OCI-LY1 (cell line): ENCODE results near the gene TMEM45B.

Source experiments
- EZH2 ChIP-seq: fragments of 200-600 bp; sonication (generic), shearing (Covaris generic); IDR thresholded peaks from 2 replicates; pipeline ENCODE4 v1.8.0; 2017; ENCODE audit warnings: borderline replicate concordance, mixed run types, mild to moderate bottlenecking, antibody characterized with exemption, low read length, moderate library complexity, mixed read lengths
- TF ChIP-seq, protein P1 (sequence below): fragments of 200-600 bp; sonication (generic), shearing (Covaris generic); IDR thresholded peaks from 2 replicates; pipeline ENCODE4 v1.5.1; 2017; ENCODE audit warnings: mild to moderate bottlenecking, antibody characterized with exemption, low read length, moderate library complexity, mixed read lengths

DNA sequence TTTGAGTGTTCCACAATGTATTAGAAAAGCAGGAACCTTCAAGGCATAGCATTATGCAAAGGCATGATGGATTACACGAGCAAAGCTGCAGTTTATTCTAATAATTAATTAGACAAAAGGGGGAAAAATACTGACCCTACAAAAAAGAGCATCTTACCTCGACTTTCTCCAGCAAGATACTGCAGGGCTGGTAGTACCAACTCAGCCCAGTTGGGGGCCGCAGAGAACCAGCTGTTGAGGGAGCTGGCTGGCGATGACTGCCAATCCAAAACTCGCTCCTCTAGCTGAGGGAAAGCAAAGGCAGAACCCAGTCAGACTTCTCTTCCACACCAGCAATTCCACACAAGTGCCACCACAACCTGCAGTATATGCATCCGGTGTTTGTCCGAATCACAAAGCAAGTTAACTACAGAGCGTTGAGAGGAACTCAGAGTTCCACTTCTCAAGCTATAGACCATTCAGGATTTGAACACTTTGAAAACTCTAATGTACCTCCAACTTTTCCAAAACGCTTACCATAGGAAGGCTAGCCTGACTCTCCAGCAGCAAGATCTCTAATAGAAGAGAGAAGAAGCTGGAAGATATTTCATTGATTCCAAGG, 66.0 kb downstream of the TMEM45B start:
- TF ChIP-seq, protein P1, sequence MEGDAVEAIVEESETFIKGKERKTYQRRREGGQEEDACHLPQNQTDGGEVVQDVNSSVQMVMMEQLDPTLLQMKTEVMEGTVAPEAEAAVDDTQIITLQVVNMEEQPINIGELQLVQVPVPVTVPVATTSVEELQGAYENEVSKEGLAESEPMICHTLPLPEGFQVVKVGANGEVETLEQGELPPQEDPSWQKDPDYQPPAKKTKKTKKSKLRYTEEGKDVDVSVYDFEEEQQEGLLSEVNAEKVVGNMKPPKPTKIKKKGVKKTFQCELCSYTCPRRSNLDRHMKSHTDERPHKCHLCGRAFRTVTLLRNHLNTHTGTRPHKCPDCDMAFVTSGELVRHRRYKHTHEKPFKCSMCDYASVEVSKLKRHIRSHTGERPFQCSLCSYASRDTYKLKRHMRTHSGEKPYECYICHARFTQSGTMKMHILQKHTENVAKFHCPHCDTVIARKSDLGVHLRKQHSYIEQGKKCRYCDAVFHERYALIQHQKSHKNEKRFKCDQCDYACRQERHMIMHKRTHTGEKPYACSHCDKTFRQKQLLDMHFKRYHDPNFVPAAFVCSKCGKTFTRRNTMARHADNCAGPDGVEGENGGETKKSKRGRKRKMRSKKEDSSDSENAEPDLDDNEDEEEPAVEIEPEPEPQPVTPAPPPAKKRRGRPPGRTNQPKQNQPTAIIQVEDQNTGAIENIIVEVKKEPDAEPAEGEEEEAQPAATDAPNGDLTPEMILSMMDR: peak; percentile 60
- no peak for TF ChIP-seq EZH2
